CD14-positive monocyte (primary cell): ENCODE data around the gene NCAM1. TPM values are rescaled to one million over a fixed set of nuclear protein-coding genes. Genes with fewer than 3 reads are reported as not detected.

Source experiments
- DNase-seq, 3 donors: peaks; one replicate each; pipeline ENCODE4 v3.0.0-alpha.2; 2011 to 2022
- H2AFZ ChIP-seq: 2 replicates; pipeline ENCODE4 v1.6.0; 2012; ENCODE audit warnings: mild to moderate bottlenecking, low read depth, low read length, inconsistent platforms; ENCODE audit not compliant: insufficient read depth, poor library complexity, severe bottlenecking
- H3K27ac ChIP-seq, 2 donors: 1 replicate in 1 of 2; 2 replicates in 1 of 2; pipeline ENCODE4 v1.5.1; 2012 to 2013; ENCODE audit warnings: low read length in 2 of 2, control low read depth in 1 of 2, inconsistent platforms in 1 of 2, low read depth in 1 of 2, mild to moderate bottlenecking in 1 of 2
- H3K27me3 ChIP-seq, 2 donors: one replicate each; pipeline versions ENCODE4 v1.6.0 to v1.6.1; 2011 to 2013; ENCODE audit warnings: low read length in 2 of 2; ENCODE audit not compliant: control insufficient read depth in 2 of 2, insufficient read depth in 2 of 2
- H3K36me3 ChIP-seq, 2 donors: replicated peaks in 1 of 2; 1 replicate in 1 of 2; 2 replicates in 1 of 2; pipeline versions ENCODE4 v1.5.1 to v1.6.1; 2012 to 2013; ENCODE audit warnings: low read length in 2 of 2, control low read depth in 1 of 2, inconsistent platforms in 1 of 2, mild to moderate bottlenecking in 1 of 2; ENCODE audit not compliant: insufficient read depth in 2 of 2, control insufficient read depth in 1 of 2
- H3K4me1 ChIP-seq, 2 donors: 1 replicate in 1 of 2; 2 replicates in 1 of 2; pipeline versions ENCODE4 v1.5.1 to v1.6.1; 2012 to 2013; ENCODE audit warnings: low read length in 2 of 2, control low read depth in 1 of 2, inconsistent platforms in 1 of 2, mild to moderate bottlenecking in 1 of 2, moderate library complexity in 1 of 2; ENCODE audit not compliant: insufficient read depth in 2 of 2, control insufficient read depth in 1 of 2
- H3K4me2 ChIP-seq: replicated peaks from 2 replicates; pipeline ENCODE3; 2012; ENCODE audit warnings: low read length, moderate library complexity, mild to moderate bottlenecking; ENCODE audit not compliant: poor library complexity, severe bottlenecking; ENCODE audit errors: extremely low read depth
- H3K4me3 ChIP-seq, 3 experiments: fragments of 200-600 bp in 1 of 3; sonication (generic) in 1 of 3; replicated peaks in 1 of 3; 1 replicate in 2 of 3; 2 replicates in 1 of 3; pipeline ENCODE4 v1.5.1; 2011 to 2013; ENCODE audit warnings: low read length in 3 of 3, mild to moderate bottlenecking in 3 of 3, control low read depth in 2 of 3, low read depth in 2 of 3, inconsistent platforms in 1 of 3, moderate library complexity in 1 of 3
- H3K79me2 ChIP-seq: 2 replicates; pipeline ENCODE4 v1.6.0; 2012; ENCODE audit warnings: mild to moderate bottlenecking, control low read depth, inconsistent platforms, low read length, moderate library complexity; ENCODE audit not compliant: insufficient read depth
- H3K9ac ChIP-seq: 2 replicates; pipeline ENCODE4 v1.6.0; 2017; ENCODE audit warnings: low read length, mild to moderate bottlenecking; ENCODE audit not compliant: insufficient read depth, poor library complexity, severe bottlenecking
- H3K9me3 ChIP-seq, 2 donors: replicated peaks in 1 of 2; 1 replicate in 1 of 2; 2 replicates in 1 of 2; pipeline versions ENCODE4 v1.5.1 to v1.6.1; 2012 to 2013; ENCODE audit warnings: low read length in 2 of 2, control low read depth in 1 of 2; ENCODE audit not compliant: control insufficient read depth in 1 of 2, insufficient read depth in 1 of 2
- H4K20me1 ChIP-seq: 2 replicates; pipeline ENCODE4 v1.6.0; 2012; ENCODE audit warnings: mild to moderate bottlenecking, low read length, control low read depth, moderate library complexity; ENCODE audit not compliant: insufficient read depth
- H3K27ac Mint-ChIP-seq, 7 donors: one replicate each; pipeline ENCODE4 v1.8.0; 2020; ENCODE audit warnings: mild to moderate bottlenecking in 7 of 7, mixed read lengths in 7 of 7, moderate library complexity in 6 of 7, inconsistent platforms in 2 of 7
- H3K27me3 Mint-ChIP-seq, 3 donors: one replicate each; pipeline ENCODE4 v1.8.0; 2021 to 2022; ENCODE audit warnings: low read depth in 3 of 3, mild to moderate bottlenecking in 3 of 3, mixed read lengths in 3 of 3, moderate library complexity in 3 of 3, inconsistent platforms in 1 of 3
- H3K36me3 Mint-ChIP-seq, 2 donors: one replicate each; pipeline ENCODE4 v1.8.0; 2020; ENCODE audit warnings: mixed read lengths in 2 of 2, inconsistent platforms in 1 of 2, mild to moderate bottlenecking in 1 of 2
- H3K4me1 Mint-ChIP-seq: one replicate; pipeline ENCODE4 v1.8.0; 2020; ENCODE audit warnings: mild to moderate bottlenecking, mixed read lengths
- H3K4me3 Mint-ChIP-seq, 2 donors: one replicate each; pipeline ENCODE4 v1.8.0; 2020; ENCODE audit warnings: mild to moderate bottlenecking in 2 of 2, mixed read lengths in 2 of 2, moderate library complexity in 1 of 2
- H3K9me3 Mint-ChIP-seq, 7 donors: one replicate each; pipeline ENCODE4 v1.8.0; 2020 to 2022; ENCODE audit warnings: mixed read lengths in 7 of 7, mild to moderate bottlenecking in 6 of 7, moderate library complexity in 6 of 7, inconsistent platforms in 2 of 7
- CTCF ChIP-seq: fragments of 200-600 bp; IDR thresholded peaks from one replicate; pipeline ENCODE4 v1.8.0; 2022; ENCODE audit warnings: antibody characterized with exemption, mild to moderate bottlenecking
- WGBS: methylation state at CpG from one replicate; pipeline ENCODE4 v1.1.5; 2013; ENCODE audit warnings: missing lambda C conversion rate; ENCODE audit not compliant: insufficient coverage; 5-methylcytosine and 5-hydroxymethylcytosine counted together
- intact Hi-C, 2 donors: fragments of 100-400 bp; cut with micrococcal nuclease; formaldehyde crosslinking; loops; one replicate each; pipeline versions ENCODE4 v1.15.0 to v1.15.1; 2023
- polyA plus RNA-seq, 3 donors: library from polyadenylated mRNA; depleted of rRNA in 1 of 3; unstranded in 2 of 3; stranded (reverse) in 1 of 3; fragments of 300-500 nt in 2 of 3; fragments of >200 nt in 1 of 3; fragmentation: Illumina TruSeq in 2 of 3; gene quantifications; 1 replicate in 2 of 3; 2 replicates in 1 of 3; pipeline ENCODE4 v1.2.3, GENCODE V29; 2012 to 2021

The NCAM1 gene
- polyA plus RNA-seq, 3 donors: 0.65 to 0.69 TPM; not detected in 1

- Histone ChIP-seq H3K27me3 (peaks cover 0 to 5% of the 10 kb centered on the region in 2 donors), H3K4me3 (no peak overlapping the region), H3K4me1 (peaks cover 24 to 26% of the 10 kb centered on the region in 2 donors), H3K27ac (no peak overlapping the region), H3K79me2 (no peaks in the 10 kb centered on the region), H4K20me1 (no peaks in the 10 kb centered on the region), H3K36me3 (no peaks in the 10 kb centered on the region), H3K4me2 (no peak overlapping the region), H2AFZ (no peak overlapping the region), H3K9ac (no peak overlapping the region), H3K9me3 (no peaks in the 10 kb centered on the region)
- no peak for TF ChIP-seq CTCF
- no peak overlapping the region for H3K4me3 Mint-ChIP-seq
- H3K27ac Mint-ChIP-seq: no peak overlapping the region
- intact Hi-C loops: no loop called here
- DNase-seq: no peak
- peaks cover 24% of the 10 kb centered on the region for H3K4me1 Mint-ChIP-seq
- H3K9me3 Mint-ChIP-seq: peaks cover 0 to 13% (median 6%) of the 10 kb centered on the region in 7 donors
- WGBS: 100% methylated on average over 1 of the region's 1 CpG
- no peaks in the 10 kb centered on the region for H3K36me3 Mint-ChIP-seq
- H3K27me3 Mint-ChIP-seq: peaks cover 0 to 6% (median 3%) of the 10 kb centered on the region in 3 donors
Observed at GRCh38 chr11:113021111-113021510, 59.9 kb downstream of the NCAM1 start.

- no peak overlapping the region for H3K9ac ChIP-seq
- H3K4me1 ChIP-seq: peaks cover 21 to 26% of the 10 kb centered on the region in 2 donors
- DNase-seq: no peak
- H4K20me1 ChIP-seq: no peaks in the 10 kb centered on the region
- Mint-ChIP-seq H3K27me3 (peaks cover 0 to 6% (median 6%) of the 10 kb centered on the region in 3 donors), H3K4me1 (peaks cover 17% of the 10 kb centered on the region), H3K27ac (peak overlapping the region in 1 of 7 donors; percentile 5), H3K4me3 (no peak overlapping the region), H3K36me3 (no peaks in the 10 kb centered on the region), H3K9me3 (peaks cover 0 to 13% (median 6%) of the 10 kb centered on the region in 7 donors)
- no peaks in the 10 kb centered on the region for H3K9me3 ChIP-seq
- intact Hi-C loops: no loop called here
- peaks cover 2 to 10% of the 10 kb centered on the region in 2 donors for H3K27me3 ChIP-seq
- no peak overlapping the region for H2AFZ ChIP-seq
- H3K36me3 ChIP-seq: no peaks in the 10 kb centered on the region
- H3K27ac ChIP-seq: no peak overlapping the region
- no peak overlapping the region for H3K4me3 ChIP-seq
- no peak overlapping the region for H3K4me2 ChIP-seq
- no peaks in the 10 kb centered on the region for H3K79me2 ChIP-seq
- 100% methylated on average over 1 of the region's 2 CpGs for WGBS
- TF ChIP-seq CTCF: no peak
Observed at GRCh38 chr11:113022262-113022661, 61.0 kb downstream of the NCAM1 start.
